ENCODE measurements around the gene RRAGC. TPM values are rescaled to one million over a fixed set of nuclear protein-coding genes. Genes with fewer than 3 reads are reported as not detected.
"Not testable (repeated sequence)": the region's sequence is repeated elsewhere in the genome, so short reads cannot be mapped to it uniquely, and the experiment has no call there.

RRAGC gene
- total RNA-seq, 1 experiment from 2014 or later: 25.9 TPM

- H3K27me3 Mint-ChIP-seq (ENCODE audit: unreplicated experiment): peaks cover 99% of the 10 kb centered on the region
These were observed 43.5 kb downstream of the RRAGC start for GRCh38 chr1:38815903-38816627.

GRCh38 chr1:38814984-38815464, 44.5 kb downstream of the RRAGC start:
- DNase-seq: no peak
- no TSS peak for BruUV-seq (replicated peaks)
- CTCF ChIA-PET: interaction anchor here (0.5 kb wide), 1 partner anchor 214 kb away, joined by 3 read pairs; no protein-coding TSS in a partner anchor
- intact Hi-C loops (cut with micrococcal nuclease; ENCODE audit: unreplicated experiment): loop anchor here (5.0 kb wide), 1 partner anchor 208 kb away; no protein-coding TSS in a partner anchor
- TF ChIP-seq CTCF (IDR thresholded peaks at IDR 0.05; ENCODE audit: unreplicated experiment): no peak
- Mint-ChIP-seq H3K4me3 (ENCODE audit: low read depth, unreplicated experiment) (no peak overlapping the region), H3K27ac (ENCODE audit: unreplicated experiment) (no peak overlapping the region), H3K9me3 (ENCODE audit: low read depth, unreplicated experiment) (no peaks in the 10 kb centered on the region), H3K4me1 (ENCODE audit: low read depth, unreplicated experiment) (no peaks in the 10 kb centered on the region), H3K36me3 (ENCODE audit: insufficient read depth, unreplicated experiment) (no peaks in the 10 kb centered on the region), H3K27me3 (ENCODE audit: unreplicated experiment) (peaks cover 99% of the 10 kb centered on the region)

More at GRCh38 chr1:38815903-38816627, 43.5 kb downstream of the RRAGC start:
- intact Hi-C loops (cut with micrococcal nuclease; ENCODE audit: unreplicated experiment): loop anchor here (5.0 kb wide), 1 partner anchor 209 kb away; no protein-coding TSS in a partner anchor
- no peak for TF ChIP-seq CTCF (IDR thresholded peaks at IDR 0.05; ENCODE audit: unreplicated experiment)
- no TSS peak for BruUV-seq (replicated peaks)
- DNase-seq: no peak
- Mint-ChIP-seq H3K4me1 (ENCODE audit: low read depth, unreplicated experiment) (no peaks in the 10 kb centered on the region), H3K9me3 (ENCODE audit: low read depth, unreplicated experiment) (no peaks in the 10 kb centered on the region), H3K36me3 (ENCODE audit: insufficient read depth, unreplicated experiment) (no peaks in the 10 kb centered on the region), H3K27ac (ENCODE audit: unreplicated experiment) (no peak overlapping the region), H3K4me3 (ENCODE audit: low read depth, unreplicated experiment) (no peak overlapping the region)
- CTCF ChIA-PET: no interaction called here

- no peak overlapping the region for H3K27ac Mint-ChIP-seq (ENCODE audit: unreplicated experiment)
- no peak for TF ChIP-seq CTCF (IDR thresholded peaks at IDR 0.05; ENCODE audit: unreplicated experiment)
- H3K9me3 Mint-ChIP-seq (ENCODE audit: low read depth, unreplicated experiment): no peaks in the 10 kb centered on the region
- no peaks in the 10 kb centered on the region for H3K36me3 Mint-ChIP-seq (ENCODE audit: insufficient read depth, unreplicated experiment)
- peaks cover 99% of the 10 kb centered on the region for H3K27me3 Mint-ChIP-seq (ENCODE audit: unreplicated experiment)
- intact Hi-C loops (cut with micrococcal nuclease; ENCODE audit: unreplicated experiment): no loop called here
- CTCF ChIA-PET: interaction anchor here (0.5 kb wide), 1 partner anchor 214 kb away, joined by 3 read pairs; no protein-coding TSS in a partner anchor
- no peak for DNase-seq
- no peak overlapping the region for H3K4me3 Mint-ChIP-seq (ENCODE audit: low read depth, unreplicated experiment)
- no TSS peak for BruUV-seq (replicated peaks)
- no peaks in the 10 kb centered on the region for H3K4me1 Mint-ChIP-seq (ENCODE audit: low read depth, unreplicated experiment)
These were observed 45.1 kb downstream of the RRAGC start for GRCh38 chr1:38814444-38814983.

DNA sequence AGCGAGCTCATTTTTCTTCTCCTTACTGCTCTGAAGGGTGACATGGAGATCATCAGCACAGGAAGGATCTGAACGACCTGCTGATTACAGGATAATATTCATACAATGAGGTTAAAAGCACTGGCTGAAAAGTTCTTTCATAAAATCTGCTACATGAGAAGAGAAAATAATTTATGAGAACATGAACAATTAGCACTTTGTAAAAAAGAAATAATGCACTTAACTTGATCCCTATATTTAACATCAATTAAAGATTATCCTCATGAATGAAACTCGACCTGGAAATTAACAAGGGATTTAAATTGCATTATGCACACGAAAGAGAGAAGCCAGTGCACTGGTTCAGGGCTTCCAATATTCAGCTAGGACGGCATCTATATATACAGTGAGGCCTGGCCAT, 46.6 kb downstream of the RRAGC start:
- BruUV-seq (replicated peaks): no TSS peak
- Mint-ChIP-seq H3K27me3 (ENCODE audit: unreplicated experiment) (peaks cover 99% of the 10 kb centered on the region), H3K9me3 (ENCODE audit: low read depth, unreplicated experiment) (no peaks in the 10 kb centered on the region), H3K4me3 (ENCODE audit: low read depth, unreplicated experiment) (no peak overlapping the region), H3K36me3 (ENCODE audit: insufficient read depth, unreplicated experiment) (no peaks in the 10 kb centered on the region), H3K27ac (ENCODE audit: unreplicated experiment) (no peak overlapping the region), H3K4me1 (ENCODE audit: low read depth, unreplicated experiment) (no peaks in the 10 kb centered on the region)
- intact Hi-C loops (cut with micrococcal nuclease; ENCODE audit: unreplicated experiment): no loop called here
- CTCF ChIA-PET: no interaction called here
- no peak for TF ChIP-seq CTCF (IDR thresholded peaks at IDR 0.05; ENCODE audit: unreplicated experiment)
- DNase-seq: no peak

DNA sequence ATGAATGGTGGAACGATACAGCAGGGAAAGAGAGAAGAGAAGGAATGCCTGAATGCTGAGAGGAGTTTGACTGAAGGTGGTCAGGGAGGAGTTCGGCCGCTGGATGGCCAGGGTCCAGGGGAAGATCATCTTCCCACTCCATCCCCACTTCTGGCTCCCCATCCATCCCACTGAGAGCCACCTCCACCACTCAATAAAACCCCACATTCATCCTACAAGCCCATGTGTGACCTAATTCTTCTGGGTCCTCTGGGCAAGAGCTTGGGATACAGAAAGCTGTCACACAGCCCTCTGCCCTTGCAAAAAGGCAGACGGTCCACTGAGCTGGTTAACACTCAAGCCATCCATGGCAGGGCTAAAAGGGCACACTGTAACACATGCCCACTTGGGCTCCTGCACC, 48.1 kb downstream of the RRAGC start:
- DNase-seq; H3K4me1 Mint-ChIP-seq (ENCODE audit: low read depth, unreplicated experiment); H3K36me3 Mint-ChIP-seq (ENCODE audit: insufficient read depth, unreplicated experiment); CTCF ChIA-PET; H3K4me3 Mint-ChIP-seq (ENCODE audit: low read depth, unreplicated experiment); H3K27ac Mint-ChIP-seq (ENCODE audit: unreplicated experiment); BruUV-seq (replicated peaks); H3K9me3 Mint-ChIP-seq (ENCODE audit: low read depth, unreplicated experiment); intact Hi-C loops (cut with micrococcal nuclease; ENCODE audit: unreplicated experiment): not testable (repeated sequence)
- peaks cover 99% of the 10 kb centered on the region for H3K27me3 Mint-ChIP-seq (ENCODE audit: unreplicated experiment)

Measured in Calu3 (cell line).